Activated T-cell treated with anti-CD3 and anti-CD28 coated beads, Interleukin-2, amount 50 U/mL, for 4 hours (primary cell): ENCODE measurements around the gene GTF2F2. TPM values are rescaled to one million over a fixed set of nuclear protein-coding genes. Genes with fewer than 3 reads are reported as not detected.
A peak's percentile ranks its signal among the peaks of the same experiment; 100 is the strongest.
"Not testable (repeated sequence)": the region's sequence is repeated elsewhere in the genome, so short reads cannot be mapped to it uniquely, and the experiment has no call there.

Source experiments
- ATAC-seq, 2 donors: fragments of 200-7000 bp; cut with Tn5 transposase; one replicate each; pipeline ENCODE4 v1.10.0; 2021
- DNase-seq: peaks from one replicate; pipeline ENCODE4 v3.0.0-alpha.2; 2020
- H3K27me3 Mint-ChIP-seq: one replicate; pipeline ENCODE4 v1.8.0; 2021; ENCODE audit warnings: low read depth, mixed read lengths
- H3K36me3 Mint-ChIP-seq: one replicate; pipeline ENCODE4 v1.8.0; 2022; ENCODE audit warnings: mixed read lengths; ENCODE audit not compliant: insufficient read depth
- H3K4me1 Mint-ChIP-seq: one replicate; pipeline ENCODE4 v1.8.0; 2021; ENCODE audit warnings: low read depth, mixed read lengths
- H3K4me3 Mint-ChIP-seq: one replicate; pipeline ENCODE4 v1.8.0; 2021; ENCODE audit warnings: mild to moderate bottlenecking, moderate library complexity, mixed read lengths
- H3K9me3 Mint-ChIP-seq: one replicate; pipeline ENCODE4 v1.8.0; 2021; ENCODE audit warnings: mixed read lengths
- total RNA-seq, 3 donors: library from RNA; stranded (reverse); gene quantifications; one replicate each; pipeline ENCODE4 v1.2.1, GENCODE V29; 2021

Gene GTF2F2
- total RNA-seq, 3 donors from 2014 or later = 34.5 to 35.9 (median 35.5) TPM

DNA sequence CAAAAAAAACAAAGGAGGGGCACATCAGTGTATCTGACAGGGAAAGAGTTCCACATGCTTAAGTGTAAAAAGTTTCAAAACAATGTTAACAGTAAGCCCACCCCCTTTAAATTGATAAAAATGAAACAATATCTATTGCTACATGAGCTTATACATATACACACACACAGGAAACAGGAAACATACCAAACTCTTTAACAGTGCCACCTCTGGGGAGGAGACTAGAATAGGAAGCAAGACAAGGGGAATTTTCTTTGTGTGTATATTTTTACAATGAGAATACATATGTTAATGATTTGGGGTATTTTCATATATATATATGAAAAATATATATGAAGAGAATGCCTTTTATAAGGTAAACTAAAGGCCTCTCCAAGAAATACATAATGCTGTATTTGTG, 175.9 kb downstream of the GTF2F2 start:
- Mint-ChIP-seq H3K4me1 (peaks cover 45% of the 10 kb centered on the region), H3K27me3 (no peaks in the 10 kb centered on the region), H3K9me3 (no peaks in the 10 kb centered on the region), H3K36me3 (peaks cover 7% of the 10 kb centered on the region), H3K4me3 (no peak overlapping the region)
- ATAC-seq = no peak
- no peak for DNase-seq

- no peak for DNase-seq
Measured at GRCh38 chr13:45297456-45298205, 177.3 kb downstream of the GTF2F2 start.

DNA sequence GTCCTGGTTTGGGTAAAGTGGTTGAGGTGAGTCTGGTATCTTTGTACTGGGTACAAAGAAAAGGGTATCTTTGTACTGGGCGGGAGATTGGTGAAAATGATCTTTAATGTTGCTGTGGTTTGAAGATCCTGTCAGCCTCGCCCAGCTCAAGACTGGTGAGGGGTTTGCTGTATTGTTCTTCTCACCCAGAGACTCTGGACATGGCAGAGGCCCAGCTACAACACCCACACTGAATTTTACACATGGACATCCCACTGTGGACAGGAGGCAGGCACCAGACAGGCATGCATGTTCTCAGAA, 177.8 kb downstream of the GTF2F2 start:
- ATAC-seq (no peak), DNase-seq (no peak)
- Mint-ChIP-seq H3K4me1 (peaks cover 45% of the 10 kb centered on the region), H3K4me3 (peak overlapping the region; percentile 1), H3K9me3 (no peaks in the 10 kb centered on the region), H3K36me3 (peaks cover 5% of the 10 kb centered on the region), H3K27me3 (no peaks in the 10 kb centered on the region)

More at GRCh38 chr13:45297456-45298205, 177.3 kb downstream of the GTF2F2 start:
- peak overlapping the region; percentile 1 for H3K4me3 Mint-ChIP-seq
- peaks cover 5% of the 10 kb centered on the region for H3K36me3 Mint-ChIP-seq
- ATAC-seq = peak; percentile 88 to 90
- peaks cover 45% of the 10 kb centered on the region for H3K4me1 Mint-ChIP-seq
- H3K9me3 Mint-ChIP-seq = no peaks in the 10 kb centered on the region
- H3K27me3 Mint-ChIP-seq = no peaks in the 10 kb centered on the region

DNA sequence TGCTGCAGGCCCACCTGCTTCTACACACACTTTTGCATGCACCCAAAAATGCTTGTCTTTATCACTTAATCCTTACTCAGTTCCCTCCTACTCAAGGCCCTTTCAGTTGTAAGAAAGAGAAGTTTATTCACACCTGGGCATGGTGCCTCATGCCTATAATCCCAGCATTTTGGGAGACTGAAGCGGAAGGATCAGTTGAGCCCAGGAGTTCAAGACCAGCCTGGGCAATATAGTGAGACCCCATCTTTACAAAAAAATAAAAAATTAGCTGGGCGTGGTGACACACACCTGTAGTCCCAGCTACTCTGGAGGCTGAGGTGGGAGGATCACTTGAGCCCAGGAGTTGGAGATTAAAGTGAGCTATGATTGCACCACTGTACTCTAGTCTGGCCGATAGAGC, 178.2 kb downstream of the GTF2F2 start:
- ATAC-seq, H3K27me3 Mint-ChIP-seq, H3K4me3 Mint-ChIP-seq, H3K9me3 Mint-ChIP-seq, H3K36me3 Mint-ChIP-seq, DNase-seq: not testable (repeated sequence)
- H3K4me1 Mint-ChIP-seq = peaks cover 45% of the 10 kb centered on the region

- Mint-ChIP-seq H3K36me3 (peaks cover 5% of the 10 kb centered on the region), H3K4me3 (no peak overlapping the region), H3K4me1 (peaks cover 45% of the 10 kb centered on the region), H3K27me3 (no peaks in the 10 kb centered on the region), H3K9me3 (no peaks in the 10 kb centered on the region)
- no peak for DNase-seq
- ATAC-seq = no peak
Measured at GRCh38 chr13:45299194-45299593, 178.9 kb downstream of the GTF2F2 start.

DNA sequence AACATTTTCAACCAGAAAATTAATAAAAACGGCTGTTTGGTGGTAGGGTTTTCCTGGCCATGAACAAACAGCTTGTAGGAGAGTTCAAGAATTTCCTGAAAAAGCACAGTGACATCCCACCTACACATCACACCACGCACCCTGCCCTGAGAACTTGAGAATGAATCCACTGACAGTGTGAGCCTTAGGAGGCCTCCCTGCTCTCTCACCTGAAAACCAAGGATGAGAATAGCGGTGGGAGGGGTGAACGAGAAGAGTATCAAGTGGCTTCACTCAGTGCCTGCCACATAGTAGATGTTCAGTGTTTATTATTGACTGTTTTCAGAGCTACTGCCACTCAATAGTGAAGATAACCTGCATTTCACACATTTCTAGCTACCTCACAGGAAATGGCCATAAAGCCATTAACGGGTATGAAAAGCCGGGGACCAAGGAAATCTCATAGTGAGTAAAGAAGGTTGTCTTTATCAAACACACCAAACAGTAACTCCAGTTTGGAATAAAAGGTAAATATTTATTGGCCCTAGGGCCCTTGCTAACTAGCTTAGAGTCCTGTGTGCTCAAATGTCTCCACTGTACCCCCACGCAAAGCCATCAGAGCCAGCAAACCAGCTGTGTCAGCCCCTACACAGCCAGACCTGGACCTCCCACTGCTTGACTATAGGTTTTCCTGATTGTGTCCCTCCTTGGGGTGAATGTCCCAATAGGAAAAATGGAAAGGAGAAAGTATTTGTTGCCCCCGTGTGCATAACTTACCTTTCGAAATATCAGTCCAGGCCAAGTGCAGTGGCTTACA, 180.1 kb downstream of the GTF2F2 start:
- Mint-ChIP-seq H3K36me3 (peaks cover 5% of the 10 kb centered on the region), H3K4me3 (no peak overlapping the region), H3K9me3 (no peaks in the 10 kb centered on the region), H3K4me1 (peaks cover 39% of the 10 kb centered on the region), H3K27me3 (no peaks in the 10 kb centered on the region)
- DNase-seq = no peak
- ATAC-seq = no peak

DNA sequence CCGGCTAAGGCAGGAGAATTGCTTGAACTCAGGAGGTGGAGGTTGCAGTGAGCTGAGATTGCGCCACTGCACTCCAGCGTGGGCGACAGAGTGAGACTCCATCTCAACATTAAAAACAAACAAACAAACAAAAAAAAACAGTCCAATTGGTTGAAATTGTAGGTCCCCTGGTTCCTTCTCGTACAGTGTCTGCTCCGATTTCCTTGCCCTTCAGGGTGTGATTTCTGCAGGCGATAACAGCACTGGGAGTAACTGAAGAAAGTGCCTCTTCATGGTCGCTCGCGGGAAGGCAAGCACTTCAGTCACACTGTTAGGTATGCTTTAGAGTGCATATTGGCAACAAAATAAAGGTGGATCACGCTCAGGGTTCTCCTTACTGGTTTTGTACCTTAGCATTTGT, 181.0 kb downstream of the GTF2F2 start:
- H3K4me1 Mint-ChIP-seq = peaks cover 31% of the 10 kb centered on the region
- no peak for DNase-seq
- no peak overlapping the region for H3K4me3 Mint-ChIP-seq
- no peaks in the 10 kb centered on the region for H3K27me3 Mint-ChIP-seq
- no peak for ATAC-seq
- peaks cover 5% of the 10 kb centered on the region for H3K36me3 Mint-ChIP-seq
- H3K9me3 Mint-ChIP-seq = no peaks in the 10 kb centered on the region

- no peak for ATAC-seq
- H3K9me3 Mint-ChIP-seq = no peaks in the 10 kb centered on the region
- H3K36me3 Mint-ChIP-seq = no peaks in the 10 kb centered on the region
- no peak overlapping the region for H3K4me3 Mint-ChIP-seq
- H3K4me1 Mint-ChIP-seq = peaks cover 18% of the 10 kb centered on the region
- DNase-seq = no peak
- no peaks in the 10 kb centered on the region for H3K27me3 Mint-ChIP-seq
Measured at GRCh38 chr13:45302507-45302906, 182.2 kb downstream of the GTF2F2 start.

GRCh38 chr13:45303026-45303425, 182.7 kb downstream of the GTF2F2 start:
- no peaks in the 10 kb centered on the region for H3K27me3 Mint-ChIP-seq
- H3K4me3 Mint-ChIP-seq = no peak overlapping the region
- H3K4me1 Mint-ChIP-seq = peaks cover 13% of the 10 kb centered on the region
- H3K9me3 Mint-ChIP-seq = no peaks in the 10 kb centered on the region
- DNase-seq (no peak), ATAC-seq (no peak)
- no peaks in the 10 kb centered on the region for H3K36me3 Mint-ChIP-seq

DNA sequence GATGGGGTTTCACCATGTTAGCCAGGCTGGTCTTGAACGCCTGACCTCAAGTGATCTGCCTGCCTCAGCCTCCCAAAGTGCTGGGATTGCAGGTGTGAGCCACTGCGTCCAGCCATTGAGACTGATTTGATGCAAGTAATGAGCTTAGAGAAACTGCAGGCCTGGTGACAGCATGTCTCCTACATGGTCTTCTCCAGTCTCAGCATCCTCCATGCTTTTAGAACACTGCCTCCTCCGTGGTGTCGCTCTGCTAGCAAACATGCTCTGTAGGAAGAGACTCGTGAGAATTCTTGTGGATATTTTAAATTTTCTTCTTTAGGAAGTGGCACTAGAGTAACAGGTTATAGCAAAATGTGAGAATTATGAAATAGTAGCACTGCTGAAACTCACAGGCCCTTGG, 183.6 kb downstream of the GTF2F2 start:
- Mint-ChIP-seq H3K4me1 (peaks cover 6% of the 10 kb centered on the region), H3K36me3 (no peaks in the 10 kb centered on the region), H3K27me3 (no peaks in the 10 kb centered on the region), H3K9me3 (no peaks in the 10 kb centered on the region), H3K4me3 (no peak overlapping the region)
- no peak for DNase-seq
- ATAC-seq = no peak

DNA sequence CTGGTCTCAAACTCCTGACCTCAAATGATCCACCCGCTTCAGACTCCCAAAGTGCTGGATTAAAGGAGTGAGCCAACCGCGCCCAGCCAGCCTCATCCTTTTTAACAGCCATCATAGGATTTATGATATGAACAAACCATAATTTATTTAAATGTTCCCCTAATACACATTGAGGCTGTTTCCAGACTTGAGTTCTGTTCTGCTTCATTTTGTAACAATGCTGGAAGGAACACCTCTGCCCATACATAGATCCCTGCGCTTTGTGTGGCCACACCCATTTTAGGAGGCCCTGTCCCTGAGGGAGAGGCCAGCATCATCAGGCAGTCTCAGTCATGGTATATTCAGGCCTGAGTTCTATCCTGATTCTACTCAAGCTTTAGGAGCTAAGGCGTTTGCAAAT, 184.8 kb downstream of the GTF2F2 start:
- no peak overlapping the region for H3K4me3 Mint-ChIP-seq
- peaks cover 4% of the 10 kb centered on the region for H3K27me3 Mint-ChIP-seq
- ATAC-seq (no peak), DNase-seq (no peak)
- H3K36me3 Mint-ChIP-seq = no peaks in the 10 kb centered on the region
- H3K4me1 Mint-ChIP-seq = peaks cover 8% of the 10 kb centered on the region
- H3K9me3 Mint-ChIP-seq = no peaks in the 10 kb centered on the region

GRCh38 chr13:45306966-45307365, 186.7 kb downstream of the GTF2F2 start:
- no peak for DNase-seq
- H3K9me3 Mint-ChIP-seq = no peaks in the 10 kb centered on the region
- no peaks in the 10 kb centered on the region for H3K36me3 Mint-ChIP-seq
- H3K4me1 Mint-ChIP-seq = peaks cover 19% of the 10 kb centered on the region
- H3K4me3 Mint-ChIP-seq = no peak overlapping the region
- H3K27me3 Mint-ChIP-seq = peaks cover 6% of the 10 kb centered on the region
- ATAC-seq = no peak

DNA sequence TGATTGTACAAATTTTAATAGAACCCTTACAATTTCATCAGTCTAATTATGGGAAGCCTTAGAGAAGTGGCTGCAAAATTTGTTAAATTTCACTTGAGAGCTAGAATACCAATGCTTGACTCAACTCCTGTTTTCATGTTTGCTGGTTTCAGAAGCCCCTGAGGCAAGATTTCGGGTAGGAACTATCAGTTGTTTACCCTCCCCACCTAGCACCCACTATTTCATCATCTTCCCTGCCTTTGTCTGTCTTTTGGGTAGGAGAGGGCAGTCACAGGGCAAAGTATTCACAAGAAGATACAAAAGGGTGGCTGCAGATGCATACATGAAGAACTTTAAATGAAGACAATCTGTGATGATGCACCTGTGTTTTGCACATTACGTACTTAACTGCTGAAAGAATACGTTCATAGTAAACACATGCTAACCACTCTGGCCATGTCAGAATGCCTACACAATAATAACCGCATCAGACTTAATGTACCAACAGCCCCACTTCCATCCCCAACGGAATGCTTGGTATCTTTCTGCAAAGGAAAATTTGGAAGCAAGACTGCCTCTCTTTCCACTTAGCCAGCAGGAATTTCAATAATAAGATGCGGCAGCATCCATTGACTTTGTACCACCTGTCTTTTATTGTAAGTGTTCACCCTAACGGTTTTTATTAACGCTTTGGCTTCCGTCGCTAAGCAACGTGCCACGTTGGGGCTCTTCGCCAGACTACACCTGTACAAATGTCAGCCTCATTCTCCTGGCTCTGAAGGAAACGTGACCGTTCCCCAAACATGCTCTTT, 190.2 kb downstream of the GTF2F2 start:
- peak overlapping the region; percentile 79 for H3K4me3 Mint-ChIP-seq
- H3K27me3 Mint-ChIP-seq = peaks cover 6% of the 10 kb centered on the region
- H3K36me3 Mint-ChIP-seq = no peaks in the 10 kb centered on the region
- peaks cover 19% of the 10 kb centered on the region for H3K4me1 Mint-ChIP-seq
- no peak for ATAC-seq
- no peaks in the 10 kb centered on the region for H3K9me3 Mint-ChIP-seq
- DNase-seq = no peak

DNA sequence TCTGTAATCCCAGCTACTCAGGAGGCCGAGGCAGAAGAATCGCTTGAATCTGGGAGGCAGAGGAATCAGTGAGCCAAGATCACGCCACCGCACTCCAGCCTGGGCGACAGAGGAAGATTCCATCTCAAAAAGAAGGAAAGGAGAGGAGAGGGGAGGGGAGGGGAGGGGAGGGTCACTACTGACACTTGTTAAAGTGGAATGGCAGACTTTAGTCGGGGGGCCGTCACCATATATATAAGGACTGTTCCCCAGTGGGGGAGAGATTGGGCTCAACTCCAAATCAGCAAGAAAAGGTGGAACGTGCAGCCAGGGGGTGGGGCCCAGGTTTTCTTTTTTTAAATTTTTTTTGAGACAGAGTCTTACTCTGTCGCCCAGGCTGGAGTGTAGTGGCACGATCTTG, 194.5 kb downstream of the GTF2F2 start:
- DNase-seq (no peak), ATAC-seq (no peak)
- no peaks in the 10 kb centered on the region for H3K36me3 Mint-ChIP-seq
- H3K27me3 Mint-ChIP-seq = peaks cover 2% of the 10 kb centered on the region
- H3K4me3 Mint-ChIP-seq = no peak overlapping the region
- H3K9me3 Mint-ChIP-seq = no peaks in the 10 kb centered on the region
- peaks cover 14% of the 10 kb centered on the region for H3K4me1 Mint-ChIP-seq
